Measurements from ENCODE around the gene ZP2.

- TF ChIP-seq CTCF (IDR thresholded peaks at IDR 0.05 in 4 of 5, conservative IDR thresholded peaks at IDR 0.05 in 1 of 5), result no peak
- TF ChIP-seq POLR2A (IDR thresholded peaks at IDR 0.05), result no peak
Measured at GRCh38 chr16:21175397-21175796, 36.0 kb downstream of the ZP2 start.

Data from gastrocnemius medialis (tissue), 4 donors.